ENCODE results near the gene CFAP107.

Gene CFAP107

GRCh38 chr1:12745126-12745991, 641 bp upstream of the CFAP107 start:
- DNase-seq, result no peak

- no peak for DNase-seq
Measured at GRCh38 chr1:12748778-12749355, 2.9 kb downstream of the CFAP107 start.

- DNase-seq, result no peak
Measured at GRCh38 chr1:12754738-12755137, 8.7 kb downstream of the CFAP107 start.

- DNase-seq, result no peak
Measured at GRCh38 chr1:12756273-12756672, 10.3 kb downstream of the CFAP107 start.

- DNase-seq, result no peak
Measured at GRCh38 chr1:12756768-12757413, 10.9 kb downstream of the CFAP107 start.

- no peak for DNase-seq
Measured at GRCh38 chr1:12757836-12758235, 11.8 kb downstream of the CFAP107 start.

- peak; percentile 13 for DNase-seq
Measured at GRCh38 chr1:12760256-12760795, 14.3 kb downstream of the CFAP107 start.

GRCh38 chr1:12761781-12762180, 15.8 kb downstream of the CFAP107 start:
- DNase-seq, result no peak

GRCh38 chr1:12762766-12763165, 16.8 kb downstream of the CFAP107 start:
- no peak for DNase-seq

- no peak for DNase-seq
Measured at GRCh38 chr1:12763479-12763878, 17.5 kb downstream of the CFAP107 start.

- no peak for DNase-seq
Measured at GRCh38 chr1:12764016-12764415, 18.0 kb downstream of the CFAP107 start.

- no peak for DNase-seq
Measured at GRCh38 chr1:12769031-12769430, 23.0 kb downstream of the CFAP107 start.

- no peak for DNase-seq
Measured at GRCh38 chr1:12769976-12770505, 24.0 kb downstream of the CFAP107 start.

- DNase-seq, result no peak
Measured at GRCh38 chr1:12770620-12771019, 24.6 kb downstream of the CFAP107 start.

- no peak for DNase-seq
Measured at GRCh38 chr1:12771186-12771585, 25.2 kb downstream of the CFAP107 start.

GRCh38 chr1:12772520-12772919, 26.5 kb downstream of the CFAP107 start:
- DNase-seq, result no peak

GRCh38 chr1:12773438-12773837, 27.4 kb downstream of the CFAP107 start, which contains the start of gene PRAMEF12:
Gene PRAMEF12, plus strand, starts transcription at chr1:12773738. Its CDS starts 1,130 bp downstream, at chr1:12774868.
- no peak for DNase-seq

- DNase-seq, result no peak
Measured at GRCh38 chr1:12774801-12775345, 28.9 kb downstream of the CFAP107 start.

GRCh38 chr1:12775443-12775842, 29.4 kb downstream of the CFAP107 start:
- DNase-seq, result no peak

- DNase-seq, result no peak
Measured at GRCh38 chr1:12776801-12777557, 31.0 kb downstream of the CFAP107 start.

GRCh38 chr1:12778061-12778460, 32.1 kb downstream of the CFAP107 start:
- DNase-seq, result no peak

- DNase-seq, result no peak
Measured at GRCh38 chr1:12778907-12779306, 32.9 kb downstream of the CFAP107 start.
